Activated naive CD4-positive, alpha-beta T cell treated with anti-CD3 and anti-CD28 coated beads, Interleukin-2, amount 10 ng/mL, durations not matched to agents 7 days and 5 days (primary cell): Measurements from ENCODE around the gene CELSR3.
A peak's percentile ranks its signal among the peaks of the same experiment; 100 is the strongest.

Experiments used
- CTCF ChIA-PET: fragments of 350-600 bp; sonication (Branson Sonifier 250); formaldehyde crosslinking; loops from one replicate; lab custom pipeline; 2021; ENCODE audit warnings: antibody characterized with exemption; lab: Charles Lee
- DNase-seq: peaks from one replicate; pipeline ENCODE4 v3.0.0-alpha.2; 2020
- H3K27ac Mint-ChIP-seq: one replicate; pipeline ENCODE4 v1.8.0; 2021; ENCODE audit warnings: mild to moderate bottlenecking, moderate library complexity, mixed read lengths
- H3K27me3 Mint-ChIP-seq: one replicate; pipeline ENCODE4 v1.8.0; 2021; ENCODE audit warnings: mild to moderate bottlenecking, mixed read lengths
- H3K36me3 Mint-ChIP-seq: one replicate; pipeline ENCODE4 v1.8.0; 2021; ENCODE audit warnings: mixed read lengths
- H3K4me1 Mint-ChIP-seq: one replicate; pipeline ENCODE4 v1.8.0; 2021; ENCODE audit warnings: mixed read lengths
- H3K4me3 Mint-ChIP-seq: one replicate; pipeline ENCODE4 v1.8.0; 2021; ENCODE audit warnings: mild to moderate bottlenecking, moderate library complexity, mixed read lengths
- H3K9me3 Mint-ChIP-seq: one replicate; pipeline ENCODE4 v1.8.0; 2021; ENCODE audit warnings: mixed read lengths

CELSR3 gene

GRCh38 chr3:48630407-48630806 is 32.3 kb downstream of the CELSR3 start:
- peaks cover 41% of the 10 kb centered on the region for H3K36me3 Mint-ChIP-seq
- no peaks in the 10 kb centered on the region for H3K27me3 Mint-ChIP-seq
- H3K9me3 Mint-ChIP-seq = no peaks in the 10 kb centered on the region
- H3K4me3 Mint-ChIP-seq = no peak overlapping the region
- CTCF ChIA-PET = no interaction called here
- DNase-seq = no peak
- no peak overlapping the region for H3K27ac Mint-ChIP-seq
- peaks cover 14% of the 10 kb centered on the region for H3K4me1 Mint-ChIP-seq

DNA sequence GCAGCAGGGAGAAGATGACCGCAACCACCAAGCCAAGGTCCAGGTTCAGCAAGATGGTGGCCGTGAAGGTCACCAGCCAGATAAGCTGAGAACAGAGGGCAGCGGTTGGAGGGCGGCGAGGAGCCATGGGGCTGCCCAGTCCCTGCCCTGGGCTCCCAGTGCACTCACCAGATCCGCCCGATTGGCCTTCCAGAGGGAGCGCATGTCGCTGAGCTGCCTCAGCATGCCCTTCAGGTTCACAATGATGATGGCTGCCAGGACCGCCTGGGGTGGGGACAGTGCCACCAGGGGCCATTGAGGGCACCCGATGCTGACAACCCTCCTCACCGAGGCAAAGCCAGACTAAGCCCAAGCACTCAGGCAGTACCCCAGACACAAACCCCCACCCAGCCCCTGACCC is 32.8 kb downstream of the CELSR3 start:
- Mint-ChIP-seq H3K9me3 (no peaks in the 10 kb centered on the region), H3K27ac (no peak overlapping the region), H3K4me3 (no peak overlapping the region), H3K4me1 (peaks cover 16% of the 10 kb centered on the region), H3K36me3 (peaks cover 43% of the 10 kb centered on the region), H3K27me3 (no peaks in the 10 kb centered on the region)
- CTCF ChIA-PET = no interaction called here
- no peak for DNase-seq

- Mint-ChIP-seq H3K4me3 (no peak overlapping the region), H3K9me3 (no peaks in the 10 kb centered on the region), H3K4me1 (peaks cover 17% of the 10 kb centered on the region), H3K27me3 (no peaks in the 10 kb centered on the region), H3K36me3 (peaks cover 50% of the 10 kb centered on the region), H3K27ac (no peak overlapping the region)
- no peak for DNase-seq
- CTCF ChIA-PET = no interaction called here
These were observed 34.2 kb downstream of the CELSR3 start for GRCh38 chr3:48628277-48629017.

DNA sequence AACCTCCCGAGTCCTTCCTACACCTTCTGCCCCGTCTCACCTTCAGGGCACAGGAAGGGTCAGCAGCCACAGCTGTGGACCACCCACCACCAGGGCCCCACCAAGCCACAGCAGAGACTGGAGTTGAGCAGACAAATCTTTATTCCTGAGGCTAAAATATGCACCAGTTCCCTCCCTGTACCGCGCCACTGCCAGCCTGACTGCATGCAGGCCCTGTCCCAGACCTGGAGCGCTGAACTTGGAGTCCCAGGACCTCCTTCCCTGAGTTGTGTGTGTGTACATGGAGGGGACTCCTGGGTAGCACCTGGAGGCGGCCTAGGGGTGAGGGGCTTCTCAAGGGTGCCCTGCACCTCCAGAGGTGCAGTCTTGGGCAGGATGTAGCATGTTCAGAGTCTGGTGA is 37.1 kb downstream of the CELSR3 start:
- Mint-ChIP-seq H3K27me3 (no peaks in the 10 kb centered on the region), H3K36me3 (peaks cover 37% of the 10 kb centered on the region), H3K4me1 (peaks cover 17% of the 10 kb centered on the region), H3K27ac (no peak overlapping the region), H3K9me3 (no peaks in the 10 kb centered on the region), H3K4me3 (no peak overlapping the region)
- no peak for DNase-seq
- CTCF ChIA-PET = interaction anchor here (3.4 kb wide), 1 partner anchor 10 kb away, joined by 14 read pairs; the partner anchor contains the start of gene SLC26A6

GRCh38 chr3:48624767-48625166 is 37.9 kb downstream of the CELSR3 start:
- no peaks in the 10 kb centered on the region for H3K9me3 Mint-ChIP-seq
- H3K36me3 Mint-ChIP-seq = peaks cover 34% of the 10 kb centered on the region
- H3K4me3 Mint-ChIP-seq = no peak overlapping the region
- no peak for DNase-seq
- H3K27me3 Mint-ChIP-seq = no peaks in the 10 kb centered on the region
- CTCF ChIA-PET = interaction anchor here (0.8 to 3.4 kb wide), 2 partner anchors 10 to 68 kb away, joined by 3 to 14 read pairs; partner anchors contain the start of genes PFKFB4 and SLC26A6
- peak overlapping the region; percentile 83 for H3K27ac Mint-ChIP-seq
- peaks cover 17% of the 10 kb centered on the region for H3K4me1 Mint-ChIP-seq

DNA sequence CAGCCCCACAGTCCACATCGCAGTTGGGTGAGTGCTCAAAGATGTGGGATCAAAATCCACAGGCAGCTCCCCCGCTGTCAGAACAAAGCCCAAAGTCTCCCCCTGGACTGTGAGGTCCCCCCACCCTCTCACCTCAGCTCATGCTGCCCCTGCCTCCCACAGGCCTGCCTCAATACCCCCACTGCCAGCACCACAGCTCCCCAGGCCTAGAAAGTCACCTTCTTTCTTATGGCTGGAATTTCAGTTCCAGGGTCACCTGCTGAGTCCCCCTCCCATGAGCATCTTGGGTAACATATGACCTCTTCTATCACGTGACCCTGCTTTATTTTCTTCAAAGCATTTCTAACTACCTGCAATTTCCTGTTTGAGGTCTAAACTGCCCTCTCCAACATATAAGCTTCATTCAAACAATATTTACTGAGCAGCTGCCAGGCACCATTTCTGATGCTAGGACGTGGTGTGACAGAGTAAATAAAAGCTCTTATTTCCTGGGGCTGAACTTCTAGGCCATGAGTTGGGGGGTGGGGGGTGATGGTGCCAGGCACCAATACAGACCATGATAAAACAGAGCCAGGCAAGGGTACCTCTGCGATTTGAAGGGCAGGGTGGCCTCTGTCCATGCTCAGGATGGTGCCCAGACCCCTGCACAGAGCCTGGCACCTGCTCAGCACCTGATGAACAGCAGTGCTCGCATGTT is 38.7 kb downstream of the CELSR3 start:
- Mint-ChIP-seq H3K4me1 (peaks cover 17% of the 10 kb centered on the region), H3K9me3 (no peaks in the 10 kb centered on the region), H3K27me3 (no peaks in the 10 kb centered on the region), H3K4me3 (no peak overlapping the region), H3K36me3 (peaks cover 27% of the 10 kb centered on the region), H3K27ac (peak overlapping the region; percentile 76)
- no peak for DNase-seq
- CTCF ChIA-PET = interaction anchor here (0.8 to 3.4 kb wide), 2 partner anchors 11 to 67 kb away, joined by 3 to 14 read pairs; partner anchors contain the start of genes PFKFB4 and SLC26A6

GRCh38 chr3:48621461-48621869 is 41.2 kb downstream of the CELSR3 start, which contains the start of gene TMEM89:
TMEM89 (minus strand) TSS chr3:48621769; CDS start chr3:48621756, 13 bp downstream.
- Mint-ChIP-seq H3K9me3 (peaks cover 16% of the 10 kb centered on the region), H3K4me1 (peaks cover 17% of the 10 kb centered on the region), H3K4me3 (no peak within 1 kb of the TSS), H3K36me3 (peaks cover 15% of the 10 kb centered on the region), H3K27me3 (no peaks in the 10 kb centered on the region), H3K27ac (no peak within 1 kb of the TSS)
- CTCF ChIA-PET = interaction anchor here (0.9 kb wide), 1 partner anchor 9 kb away, joined by 3 read pairs; no protein-coding TSS in a partner anchor
- DNase-seq = no peak

DNA sequence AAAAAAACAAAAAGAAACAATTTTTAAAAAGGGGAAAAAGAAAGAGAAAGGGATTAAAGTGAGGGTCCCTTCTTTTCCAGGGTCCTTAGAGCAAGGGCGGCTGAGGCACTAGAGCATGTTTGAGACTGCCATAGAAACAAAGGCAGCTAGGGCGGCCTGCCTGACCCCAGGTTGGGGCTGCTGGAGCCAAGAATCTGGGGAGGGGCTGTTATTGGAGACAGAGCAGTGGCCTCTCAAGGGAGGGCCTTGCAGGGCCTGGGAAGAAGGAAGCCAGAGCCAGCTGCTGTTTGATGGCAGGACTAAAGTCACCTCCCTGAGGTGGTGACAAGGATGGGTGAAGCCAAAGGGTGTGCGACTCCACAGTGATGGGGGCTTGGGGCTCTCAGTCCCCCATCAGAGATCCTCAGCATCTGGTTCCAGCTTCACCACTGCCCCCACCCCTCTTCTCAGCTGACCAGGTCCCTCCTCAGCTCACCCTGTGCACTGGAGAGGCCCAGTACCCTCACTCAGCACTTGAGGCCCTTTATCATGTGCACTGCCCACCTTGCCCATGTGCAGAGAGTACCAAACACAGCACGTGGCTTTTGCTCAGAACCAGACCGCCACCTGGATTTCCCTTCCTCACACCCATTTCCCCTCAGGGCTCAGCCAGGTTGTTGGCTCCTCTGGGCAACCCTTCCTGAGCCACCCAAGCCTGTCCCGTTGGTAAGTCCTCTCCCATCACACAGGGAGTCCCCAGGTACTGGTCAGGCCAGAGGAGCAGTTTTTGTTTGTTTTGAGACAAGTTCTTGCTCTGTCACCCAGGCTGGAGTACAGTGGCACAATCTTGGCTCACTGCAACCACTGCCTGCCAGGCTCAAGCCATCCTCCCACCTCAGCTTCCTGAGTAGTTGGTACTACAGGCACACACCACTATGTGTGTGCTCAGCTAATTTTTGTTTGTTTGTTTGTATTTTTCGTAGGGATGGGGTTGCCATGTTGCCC is 42.9 kb downstream of the CELSR3 start:
- Mint-ChIP-seq H3K27me3 (no peaks in the 10 kb centered on the region), H3K27ac (peak overlapping the region; percentile 49), H3K4me3 (no peak overlapping the region), H3K36me3 (peaks cover 10% of the 10 kb centered on the region), H3K9me3 (peaks cover 16% of the 10 kb centered on the region), H3K4me1 (peaks cover 14% of the 10 kb centered on the region)
- no peak for DNase-seq
- CTCF ChIA-PET = no interaction called here

DNA sequence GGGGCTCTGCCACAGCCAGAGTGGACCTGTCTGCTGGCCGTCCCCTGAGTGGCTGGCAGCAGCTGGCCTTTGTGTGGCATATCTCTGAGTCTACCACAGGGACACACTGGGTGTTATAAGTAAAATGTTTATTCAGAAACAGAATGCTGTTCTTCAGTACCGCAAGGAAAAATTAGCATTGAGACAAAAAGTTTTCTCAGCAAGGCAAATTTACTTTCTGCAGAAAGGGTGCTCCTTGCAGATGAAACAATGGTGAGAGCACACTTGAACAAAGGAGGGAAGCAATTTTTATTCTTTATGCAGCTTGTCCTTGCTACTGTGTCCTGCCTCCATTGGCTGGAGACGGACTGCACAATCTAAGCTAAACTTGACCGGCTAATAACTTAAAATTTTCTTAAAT is 45.1 kb downstream of the CELSR3 start:
- Mint-ChIP-seq H3K4me3 (no peak overlapping the region), H3K9me3 (peaks cover 16% of the 10 kb centered on the region), H3K36me3 (peaks cover 4% of the 10 kb centered on the region), H3K27me3 (no peaks in the 10 kb centered on the region), H3K27ac (no peak overlapping the region), H3K4me1 (peaks cover 5% of the 10 kb centered on the region)
- CTCF ChIA-PET = no interaction called here
- DNase-seq = no peak

GRCh38 chr3:48614044-48614443 is 48.6 kb downstream of the CELSR3 start:
- Mint-ChIP-seq H3K4me3 (no peak overlapping the region), H3K36me3 (peaks cover 8% of the 10 kb centered on the region), H3K27ac (no peak overlapping the region), H3K4me1 (peaks cover 13% of the 10 kb centered on the region), H3K27me3 (peaks cover 3% of the 10 kb centered on the region), H3K9me3 (peaks cover 16% of the 10 kb centered on the region)
- no peak for DNase-seq
- CTCF ChIA-PET = interaction anchor here (0.6 kb wide), 1 partner anchor 178 kb away, joined by 3 read pairs; no protein-coding TSS in a partner anchor

- peaks cover 3% of the 10 kb centered on the region for H3K27me3 Mint-ChIP-seq
- peaks cover 13% of the 10 kb centered on the region for H3K36me3 Mint-ChIP-seq
- peaks cover 4% of the 10 kb centered on the region for H3K9me3 Mint-ChIP-seq
- no peak for DNase-seq
- H3K4me1 Mint-ChIP-seq = peaks cover 24% of the 10 kb centered on the region
- no peak overlapping the region for H3K4me3 Mint-ChIP-seq
- CTCF ChIA-PET = interaction anchor here (1.0 to 2.4 kb wide), 3 partner anchors 9 to 24 kb away, joined by 3 to 9 read pairs (median 6); partner anchors contain the start of genes SLC26A6 and TMEM89
- no peak overlapping the region for H3K27ac Mint-ChIP-seq
These were observed 50.4 kb downstream of the CELSR3 start for GRCh38 chr3:48612309-48612708.

- H3K27me3 Mint-ChIP-seq = peaks cover 3% of the 10 kb centered on the region
- peak; percentile 93 for DNase-seq
- CTCF ChIA-PET = interaction anchor here (1.6 to 2.4 kb wide), 2 partner anchors 26 to 51 kb away, joined by 3 to 9 read pairs; partner anchors contain the start of gene SLC26A6
- H3K9me3 Mint-ChIP-seq = no peaks in the 10 kb centered on the region
- peak within 1 kb of the TSS; percentile 97 for H3K27ac Mint-ChIP-seq
- H3K36me3 Mint-ChIP-seq = peaks cover 21% of the 10 kb centered on the region
- H3K4me3 Mint-ChIP-seq = peak within 1 kb of the TSS; percentile 100
- peaks cover 24% of the 10 kb centered on the region for H3K4me1 Mint-ChIP-seq
These were observed 53.3 kb downstream of the CELSR3 start, which contains the start of gene UQCRC1 for GRCh38 chr3:48609088-48610005. UQCRC1 (minus strand) TSS chr3:48609646; CDS start chr3:48609620, 26 bp downstream.
